Mononuclear cell (primary cell): ENCODE data around the gene BCL3. TPM values are rescaled to one million over a fixed set of nuclear protein-coding genes. Genes with fewer than 3 reads are reported as not detected.
"Not testable (repeated sequence)": the region's sequence is repeated elsewhere in the genome, so short reads cannot be mapped to it uniquely, and the experiment has no call there.

Experiments
- H3K27me3 ChIP-seq: 2 replicates; pipeline ENCODE4 v1.6.0; 2011; ENCODE audit warnings: low read length, control low read depth; ENCODE audit not compliant: insufficient read depth
- H3K4me1 ChIP-seq: 2 replicates; pipeline ENCODE4 v1.5.1; 2011; ENCODE audit warnings: mild to moderate bottlenecking, low read length, control low read depth; ENCODE audit not compliant: insufficient read depth
- H3K4me3 ChIP-seq: 2 replicates; pipeline ENCODE4 v1.5.1; 2011; ENCODE audit warnings: mild to moderate bottlenecking, low read length, moderate library complexity
- H3K9me3 ChIP-seq: 2 replicates; pipeline ENCODE4 v1.5.1; 2011; ENCODE audit warnings: low read depth, mild to moderate bottlenecking, control low read depth, low read length
- total RNA-seq: library from RNA; depleted of rRNA; stranded (reverse); fragments of >200 nt; gene quantifications from one replicate; pipeline ENCODE4 v1.2.3, GENCODE V29; 2012

Gene BCL3
- total RNA-seq, 1 donor, result 33.0 TPM

GRCh38 chr19:44755219-44755618, 6.7 kb downstream of the BCL3 start:
- H3K4me1 ChIP-seq, result peaks cover 66% of the 10 kb centered on the region
- no peaks in the 10 kb centered on the region for H3K9me3 ChIP-seq
- H3K27me3 ChIP-seq, result no peaks in the 10 kb centered on the region
- H3K4me3 ChIP-seq, result peak overlapping the region; percentile 28

- H3K9me3 ChIP-seq, result no peaks in the 10 kb centered on the region
- H3K4me3 ChIP-seq, result no peak overlapping the region
- H3K4me1 ChIP-seq, result peaks cover 64% of the 10 kb centered on the region
- H3K27me3 ChIP-seq, result no peaks in the 10 kb centered on the region
Observed at GRCh38 chr19:44756089-44756562, 7.6 kb downstream of the BCL3 start.

- Histone ChIP-seq H3K27me3 (no peaks in the 10 kb centered on the region), H3K4me1 (peaks cover 53% of the 10 kb centered on the region), H3K9me3 (no peaks in the 10 kb centered on the region), H3K4me3 (no peak overlapping the region)
Observed at GRCh38 chr19:44757057-44757734, 8.7 kb downstream of the BCL3 start.

- peaks cover 46% of the 10 kb centered on the region for H3K4me1 ChIP-seq
- no peak overlapping the region for H3K4me3 ChIP-seq
- no peaks in the 10 kb centered on the region for H3K9me3 ChIP-seq
- no peaks in the 10 kb centered on the region for H3K27me3 ChIP-seq
Observed at GRCh38 chr19:44757735-44758505, 9.4 kb downstream of the BCL3 start.

DNA sequence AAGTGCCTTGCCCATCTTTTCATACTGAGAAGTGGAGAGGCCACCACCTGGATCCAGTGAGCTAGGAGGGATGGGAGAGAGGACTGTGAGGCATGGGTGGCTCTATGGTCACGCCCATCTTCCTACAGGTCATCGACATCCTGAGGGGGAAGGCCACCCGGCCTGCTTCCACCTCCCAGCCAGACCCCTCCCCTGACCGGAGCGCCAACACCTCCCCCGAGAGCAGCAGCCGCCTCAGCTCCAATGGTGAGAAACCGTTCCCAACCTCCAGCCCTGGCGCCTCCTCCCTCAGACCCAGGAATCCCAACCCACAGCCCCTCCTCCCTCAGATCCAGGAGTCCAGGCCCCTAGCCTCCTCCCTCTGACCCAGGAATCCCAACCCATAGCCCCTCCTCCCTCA, 10.1 kb downstream of the BCL3 start:
- no peaks in the 10 kb centered on the region for H3K27me3 ChIP-seq
- no peaks in the 10 kb centered on the region for H3K9me3 ChIP-seq
- H3K4me1 ChIP-seq, result peaks cover 44% of the 10 kb centered on the region
- H3K4me3 ChIP-seq, result no peak overlapping the region

DNA sequence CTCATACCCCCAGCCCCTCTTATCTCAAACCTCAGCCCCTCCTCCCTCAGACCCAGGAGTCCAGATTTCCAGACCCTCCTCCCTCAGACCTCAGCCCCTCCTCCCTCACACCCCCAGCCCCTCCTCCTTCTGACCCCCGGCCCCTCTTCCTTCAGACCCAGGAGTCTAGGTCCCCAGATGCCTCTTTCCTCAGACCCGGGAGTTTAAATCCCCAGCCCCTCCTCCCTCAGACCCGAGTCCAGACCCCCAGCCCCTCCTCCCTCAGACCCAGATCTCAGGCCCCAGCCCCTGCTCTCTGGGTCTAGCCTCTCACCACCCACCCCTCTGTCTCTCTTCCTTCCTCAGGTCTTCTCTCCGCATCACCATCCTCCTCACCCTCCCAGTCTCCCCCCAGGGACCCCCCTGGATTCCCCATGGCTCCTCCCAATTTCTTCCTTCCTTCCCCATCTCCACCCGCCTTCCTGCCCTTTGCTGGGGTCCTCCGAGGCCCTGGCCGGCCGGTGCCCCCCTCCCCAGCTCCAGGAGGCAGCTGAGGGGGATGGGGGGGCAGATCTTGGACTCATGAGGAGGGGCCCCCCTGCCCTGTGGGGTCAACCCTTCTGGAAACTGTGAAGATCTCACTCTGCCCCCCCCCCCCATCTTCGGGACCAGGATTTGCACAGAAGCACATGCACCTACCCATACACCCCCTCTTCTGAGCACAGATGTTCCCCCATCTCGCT, 10.7 kb downstream of the BCL3 start:
- peaks cover 46% of the 10 kb centered on the region for H3K4me1 ChIP-seq
- no peaks in the 10 kb centered on the region for H3K9me3 ChIP-seq
- no peak overlapping the region for H3K4me3 ChIP-seq
- no peaks in the 10 kb centered on the region for H3K27me3 ChIP-seq

DNA sequence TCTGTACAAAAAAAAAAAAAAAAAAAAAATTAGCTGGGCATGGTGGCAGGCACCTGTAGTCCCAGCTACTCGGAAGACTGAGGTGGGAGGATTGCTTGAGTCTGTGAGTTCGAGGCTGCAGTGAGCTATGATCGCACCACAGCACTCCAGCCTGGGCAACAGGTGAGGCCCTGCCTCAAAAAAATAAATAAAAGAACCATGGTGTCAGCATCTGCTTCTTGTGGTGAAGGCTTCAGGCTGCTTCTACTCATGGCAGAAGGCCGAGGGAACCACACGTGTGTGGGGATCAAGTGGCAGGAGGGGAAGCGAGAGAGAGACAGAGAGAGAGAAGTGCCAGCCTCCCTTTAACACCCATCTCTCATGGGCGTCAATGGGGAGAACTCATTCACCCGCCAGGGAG, 13.5 kb downstream of the BCL3 start:
- Histone ChIP-seq H3K4me3 (no peak overlapping the region), H3K4me1 (peaks cover 45% of the 10 kb centered on the region), H3K27me3 (no peaks in the 10 kb centered on the region), H3K9me3 (no peaks in the 10 kb centered on the region)

- Histone ChIP-seq H3K9me3 (no peaks in the 10 kb centered on the region), H3K4me3 (no peak overlapping the region), H3K27me3 (no peaks in the 10 kb centered on the region), H3K4me1 (peaks cover 61% of the 10 kb centered on the region)
Observed at GRCh38 chr19:44765033-44765948, 16.8 kb downstream of the BCL3 start.

- Histone ChIP-seq H3K4me1 (peaks cover 60% of the 10 kb centered on the region), H3K4me3 (no peak overlapping the region), H3K9me3 (no peaks in the 10 kb centered on the region), H3K27me3 (no peaks in the 10 kb centered on the region)
Observed at GRCh38 chr19:44765949-44766335, 17.4 kb downstream of the BCL3 start.

DNA sequence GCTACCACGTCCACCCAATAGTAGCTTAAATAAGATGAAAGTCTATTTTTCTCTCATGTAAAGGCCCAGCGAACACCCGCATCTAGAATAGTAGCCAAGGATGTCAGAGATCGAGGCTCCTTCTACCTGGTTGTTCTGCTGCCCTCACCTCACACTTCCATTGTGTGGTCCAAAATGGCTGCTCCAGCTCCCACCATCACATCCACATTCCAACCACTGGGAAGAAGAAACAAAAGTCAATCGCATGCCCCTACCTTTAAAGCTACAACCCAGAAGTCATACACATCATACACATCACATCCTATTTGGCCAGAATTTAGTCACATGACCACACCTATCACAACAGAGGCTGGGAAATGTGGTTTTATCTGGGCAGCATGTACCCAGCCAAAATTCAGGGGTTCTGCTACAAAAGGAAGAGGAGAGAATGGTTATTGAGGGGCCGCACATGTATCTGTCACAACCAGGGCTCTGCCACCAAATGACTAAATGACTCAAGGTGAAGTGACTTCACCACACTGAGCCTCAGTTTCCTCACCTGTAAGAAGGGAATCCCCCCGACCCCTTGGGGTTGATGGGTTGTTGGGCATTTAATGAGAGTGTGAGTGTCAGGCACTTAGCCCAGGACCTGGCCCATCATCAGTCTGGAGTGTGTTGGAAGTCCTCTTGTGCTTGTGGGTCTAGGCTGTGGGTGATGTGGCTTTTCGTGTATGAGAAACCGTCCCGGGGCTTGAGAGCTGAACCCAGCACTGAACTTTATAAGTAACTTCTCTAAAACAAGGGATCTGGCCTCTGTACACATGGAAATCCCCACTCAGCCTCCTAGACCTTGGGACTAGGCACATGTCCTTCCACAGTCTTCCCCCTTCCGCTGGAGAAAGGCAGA, 19.0 kb downstream of the BCL3 start:
- Histone ChIP-seq H3K4me3 (no peak overlapping the region), H3K9me3 (no peaks in the 10 kb centered on the region), H3K4me1 (peaks cover 61% of the 10 kb centered on the region), H3K27me3 (no peaks in the 10 kb centered on the region)

GRCh38 chr19:44770550-44771257, 22.2 kb downstream of the BCL3 start:
- Histone ChIP-seq H3K9me3 (no peaks in the 10 kb centered on the region), H3K4me1 (peaks cover 39% of the 10 kb centered on the region), H3K27me3 (no peaks in the 10 kb centered on the region), H3K4me3 (no peak overlapping the region)

GRCh38 chr19:44772144-44772543, 23.6 kb downstream of the BCL3 start:
- H3K4me3 ChIP-seq, H3K27me3 ChIP-seq, H3K9me3 ChIP-seq: not testable (repeated sequence)
- peaks cover 28% of the 10 kb centered on the region for H3K4me1 ChIP-seq

GRCh38 chr19:44772959-44773358, 24.5 kb downstream of the BCL3 start:
- peaks cover 20% of the 10 kb centered on the region for H3K4me1 ChIP-seq
- H3K27me3 ChIP-seq, result no peaks in the 10 kb centered on the region
- H3K4me3 ChIP-seq, result no peak overlapping the region
- no peaks in the 10 kb centered on the region for H3K9me3 ChIP-seq
